ENCODE results near the gene FAM76B.
A peak's percentile ranks its signal among the peaks of the same experiment; 100 is the strongest.
"Not testable (repeated sequence)": the region's sequence is repeated elsewhere in the genome, so short reads cannot be mapped to it uniquely, and the experiment has no call there.

FAM76B gene

DNA sequence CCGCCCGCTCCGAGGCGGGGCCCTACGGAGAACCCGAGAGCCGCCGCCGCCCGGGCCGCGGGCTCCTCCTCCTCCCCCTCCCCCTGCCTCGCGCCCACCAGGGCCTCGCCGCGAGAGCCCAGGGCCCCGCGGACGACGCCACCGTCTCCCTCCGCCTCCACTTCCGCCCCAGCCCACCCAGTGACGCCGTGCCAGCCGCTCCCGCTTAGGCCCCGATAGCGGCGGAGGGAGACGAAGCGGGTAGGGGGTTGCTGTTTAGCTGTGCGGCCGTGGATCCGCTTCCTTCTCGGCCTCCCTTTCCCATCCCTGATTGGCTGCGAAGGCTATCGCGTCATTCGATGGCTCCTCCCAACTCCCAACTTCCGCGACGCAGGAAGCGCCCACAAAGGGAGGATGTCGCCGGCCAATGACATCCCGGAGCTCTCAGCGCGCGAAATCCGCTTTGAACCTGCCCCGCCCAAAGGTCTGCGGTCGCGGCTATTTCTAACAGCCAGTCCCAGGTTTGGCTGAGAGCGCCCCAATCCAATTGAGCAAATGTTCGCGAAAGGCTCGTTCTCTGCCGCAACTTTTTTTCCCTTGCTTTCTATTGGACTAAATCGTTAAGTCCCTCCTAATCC, at the start of gene FAM76B:
Gene FAM76B (minus strand): TSS at position 277 of the 617 bp plus-strand sequence. CDS start 304 bp downstream, outside the sequence.
- DNase-seq (ENCODE audit: low read depth, low spot score) = peak; percentile 98

GRCh38 chr11:95835768-95836488, 46.3 kb upstream of the FAM76B start:
- DNase-seq (ENCODE audit: low read depth, low spot score) = peak; percentile 57

- no peak for DNase-seq (ENCODE audit: low read depth, low spot score)
Observed at GRCh38 chr11:95835351-95835750, 45.8 kb upstream of the FAM76B start.

GRCh38 chr11:95833378-95833777, 43.8 kb upstream of the FAM76B start:
- DNase-seq (ENCODE audit: low read depth, low spot score) = no peak

DNA sequence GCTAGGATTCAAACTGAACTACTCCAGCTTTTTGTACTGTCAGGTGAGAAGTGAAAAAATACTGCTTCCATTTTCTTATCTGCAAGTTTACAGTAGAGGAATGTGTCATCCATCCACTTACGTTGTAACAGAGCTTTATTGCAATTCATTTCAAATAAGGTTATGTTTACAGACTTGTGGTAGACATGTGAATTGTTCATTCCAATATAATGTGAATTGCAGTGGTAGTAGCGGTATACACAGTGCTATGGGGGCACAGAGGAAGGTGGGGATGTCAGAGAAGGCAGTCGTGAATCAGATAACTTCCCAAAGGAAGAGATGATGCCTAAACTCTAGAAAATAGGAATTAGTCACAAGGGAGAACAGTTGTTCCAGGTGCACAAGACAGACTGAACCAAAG, 43.2 kb upstream of the FAM76B start:
- no peak for DNase-seq (ENCODE audit: low read depth, low spot score)

- DNase-seq (ENCODE audit: low read depth, low spot score) = no peak
Observed at GRCh38 chr11:95831198-95831883, 41.8 kb upstream of the FAM76B start.

DNA sequence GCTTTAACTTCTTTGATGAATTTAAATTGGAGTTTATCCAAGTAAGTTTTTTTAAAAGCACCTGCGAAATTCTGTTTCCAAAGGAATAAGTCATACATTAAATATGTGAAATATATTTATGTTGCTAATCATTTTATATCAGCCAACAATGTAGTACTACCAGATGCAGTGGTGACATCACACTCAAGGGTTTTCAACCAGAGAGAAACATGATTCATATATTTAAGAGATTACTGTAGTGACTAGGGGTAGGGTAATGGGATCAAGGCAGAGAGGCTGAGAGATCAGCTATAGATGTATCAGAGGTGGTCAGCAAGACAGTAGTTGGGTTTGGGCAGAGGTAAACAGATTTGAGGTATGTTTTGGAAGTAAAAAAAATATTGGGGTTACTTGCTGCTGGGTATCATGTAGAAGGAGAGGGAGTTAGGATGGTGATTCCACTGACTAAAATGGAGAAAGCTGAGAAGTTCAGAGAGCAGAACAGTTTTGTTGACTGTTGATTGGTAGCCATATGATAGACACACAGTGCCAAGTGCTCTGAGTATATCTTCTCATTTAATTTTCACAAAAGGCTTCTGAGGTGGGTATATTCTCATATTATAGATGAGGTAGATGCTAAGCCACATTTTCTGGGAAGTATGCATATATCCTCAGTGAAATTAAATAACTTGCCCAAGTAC, 40.1 kb upstream of the FAM76B start:
- DNase-seq (ENCODE audit: low read depth, low spot score) = no peak

DNA sequence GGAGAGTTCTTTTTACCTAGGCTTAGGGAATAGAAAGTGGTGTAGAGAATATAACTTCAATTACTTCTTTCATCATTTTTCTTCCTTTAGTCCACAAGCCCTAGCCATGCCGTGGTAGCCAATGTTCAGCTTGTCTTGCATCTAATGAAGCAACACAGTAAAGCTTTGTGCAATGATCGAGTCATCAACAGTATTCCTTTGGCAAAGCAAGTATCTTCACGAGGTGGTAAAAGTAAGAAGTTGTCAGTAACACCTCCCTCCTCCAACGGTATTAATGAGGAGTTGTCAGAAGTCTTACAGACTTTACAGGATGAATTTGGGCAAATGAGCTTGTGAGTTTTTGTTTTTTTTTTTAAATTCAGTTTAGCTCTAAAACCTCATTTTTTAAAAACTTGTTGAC, 38.1 kb upstream of the FAM76B start:
- no peak for DNase-seq (ENCODE audit: low read depth, low spot score)

DNA sequence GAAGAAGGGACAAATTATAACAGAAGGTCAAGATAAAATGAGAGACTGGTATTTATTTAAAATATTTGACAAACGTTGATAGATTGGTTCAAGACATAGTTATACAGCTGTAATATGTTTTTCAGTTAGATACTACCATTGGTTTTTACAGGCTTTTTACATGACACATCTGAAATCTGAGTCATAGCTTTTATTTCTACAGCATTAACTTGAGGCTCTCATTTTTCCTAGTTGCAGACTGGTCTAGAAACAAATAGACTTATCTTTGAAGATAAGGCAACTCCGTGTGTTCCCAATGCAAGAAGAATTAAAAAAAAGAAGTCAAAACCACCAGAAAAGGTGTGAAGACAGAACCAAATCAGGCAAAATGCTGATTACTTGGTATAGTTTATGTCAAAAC, 32.1 kb upstream of the FAM76B start:
- no peak for DNase-seq (ENCODE audit: low read depth, low spot score)

- no peak for DNase-seq (ENCODE audit: low read depth, low spot score)
Observed at GRCh38 chr11:95816037-95816436, 26.5 kb upstream of the FAM76B start.

DNA sequence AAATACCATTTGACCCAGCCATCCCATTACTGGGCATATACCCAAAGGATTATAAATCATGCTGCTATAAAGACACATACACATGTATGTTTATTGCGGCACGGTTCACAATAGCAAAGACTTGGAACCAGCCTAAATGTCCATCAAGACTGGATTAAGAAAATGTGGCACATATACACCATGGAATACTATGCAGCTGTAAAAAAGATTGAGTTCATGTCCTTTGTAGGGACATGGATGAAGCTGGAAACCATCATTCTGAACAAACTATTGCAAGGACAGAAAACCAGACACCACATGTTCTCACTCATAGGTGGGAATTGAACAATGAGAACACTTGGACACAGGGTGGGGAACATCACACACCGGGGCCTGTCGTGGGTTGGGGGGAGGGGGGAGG, 21.5 kb upstream of the FAM76B start:
- DNase-seq (ENCODE audit: low read depth, low spot score) = not testable (repeated sequence)

GRCh38 chr11:95806464-95806863, 16.9 kb upstream of the FAM76B start:
- DNase-seq (ENCODE audit: low read depth, low spot score) = not testable (repeated sequence)

GRCh38 chr11:95805869-95806268, 16.3 kb upstream of the FAM76B start:
- DNase-seq (ENCODE audit: low read depth, low spot score) = no peak

DNA sequence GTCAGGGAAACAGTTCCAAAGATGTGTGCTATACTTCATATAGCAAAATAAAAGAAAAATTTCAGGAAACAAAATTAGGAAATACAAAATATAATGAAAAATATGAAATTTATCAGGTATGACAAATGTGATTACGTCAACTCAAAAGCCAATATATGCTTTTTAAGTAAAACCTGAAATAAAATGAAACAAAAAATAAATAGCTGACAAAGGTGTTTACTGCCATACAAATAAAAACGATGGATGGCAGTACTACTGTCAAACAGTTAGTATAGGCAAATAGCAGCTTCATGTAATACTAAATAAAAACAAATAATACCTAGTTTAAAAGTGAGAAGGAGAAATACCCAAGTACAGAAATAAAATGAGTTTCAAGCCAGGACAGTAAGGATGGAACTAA, 14.4 kb upstream of the FAM76B start:
- no peak for DNase-seq (ENCODE audit: low read depth, low spot score)

- no peak for DNase-seq (ENCODE audit: low read depth, low spot score)
Observed at GRCh38 chr11:95802806-95803205, 13.2 kb upstream of the FAM76B start.

- no peak for DNase-seq (ENCODE audit: low read depth, low spot score)
Observed at GRCh38 chr11:95800438-95800837, 10.9 kb upstream of the FAM76B start.

- DNase-seq (ENCODE audit: low read depth, low spot score) = no peak
Observed at GRCh38 chr11:95799546-95799945, 10.0 kb upstream of the FAM76B start.

DNA sequence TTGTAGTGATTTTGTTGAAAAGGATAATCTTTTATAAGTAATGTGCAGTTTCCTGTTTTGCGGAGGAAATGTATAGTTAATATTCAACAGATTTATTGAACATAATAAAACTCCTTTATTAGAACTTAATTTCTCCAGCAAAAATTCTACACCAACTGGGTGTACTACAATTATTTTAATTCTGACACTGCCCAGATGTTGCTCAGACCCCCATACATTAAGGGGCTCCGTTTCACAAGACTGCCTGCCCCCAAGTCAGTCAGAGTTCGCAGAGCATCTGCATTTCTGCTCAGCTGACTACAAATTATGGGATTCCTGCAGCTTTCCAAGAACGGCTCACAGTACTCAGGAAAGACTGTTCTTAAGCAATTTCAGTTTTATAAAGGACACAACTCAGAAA, 6.9 kb upstream of the FAM76B start:
- DNase-seq (ENCODE audit: low read depth, low spot score) = no peak

DNA sequence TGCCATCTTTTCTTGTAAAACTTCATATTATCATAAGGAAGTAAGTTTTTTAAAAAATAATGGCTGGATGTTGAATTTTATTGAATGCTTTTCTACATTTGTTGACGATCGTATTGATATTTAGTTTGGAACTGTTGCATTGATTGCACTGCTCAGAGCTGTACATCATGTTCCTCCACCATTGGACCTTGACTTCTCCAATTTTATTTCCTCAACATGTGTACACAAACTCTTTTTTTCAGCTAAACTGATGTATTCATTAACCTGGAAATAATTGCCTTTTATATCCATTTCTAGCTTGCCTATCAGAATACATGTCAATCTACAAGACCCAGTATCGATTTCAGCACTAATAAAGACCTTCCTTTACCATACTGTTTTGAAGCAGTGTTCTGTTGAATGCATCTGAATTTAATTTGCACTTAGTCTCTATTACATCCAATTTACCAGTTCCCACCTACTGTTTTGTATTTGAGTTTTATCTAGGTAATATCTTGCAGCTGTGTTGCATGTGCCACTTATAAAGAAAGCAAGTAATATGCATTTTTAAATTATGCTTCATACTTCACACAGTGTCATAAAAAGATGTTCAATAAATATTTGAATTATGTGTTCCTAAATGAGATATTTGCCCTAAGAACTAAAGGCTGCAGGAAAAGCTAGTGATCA, 6.2 kb upstream of the FAM76B start:
- DNase-seq (ENCODE audit: low read depth, low spot score) = no peak

GRCh38 chr11:95794086-95794485, 4.5 kb upstream of the FAM76B start:
- no peak for DNase-seq (ENCODE audit: low read depth, low spot score)

DNA sequence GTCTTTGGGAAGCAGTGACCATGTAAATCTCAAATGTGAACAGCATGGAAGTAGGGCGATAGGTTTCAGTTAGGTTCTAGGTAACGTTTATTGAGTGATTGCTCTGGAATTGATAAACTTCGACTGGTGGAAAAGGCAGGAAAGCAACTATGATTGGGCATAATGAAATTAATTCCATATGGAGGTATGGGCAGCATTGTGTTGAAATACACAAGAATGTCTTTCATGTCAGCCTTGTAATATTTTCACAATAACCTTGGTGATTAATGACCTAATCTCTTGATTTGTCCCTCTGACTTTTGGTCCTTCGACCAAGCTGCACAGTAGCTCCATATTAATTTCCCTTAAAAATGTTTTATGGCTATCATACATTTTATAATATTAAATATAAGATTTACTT, 3.5 kb upstream of the FAM76B start:
- no peak for DNase-seq (ENCODE audit: low read depth, low spot score)

DNA sequence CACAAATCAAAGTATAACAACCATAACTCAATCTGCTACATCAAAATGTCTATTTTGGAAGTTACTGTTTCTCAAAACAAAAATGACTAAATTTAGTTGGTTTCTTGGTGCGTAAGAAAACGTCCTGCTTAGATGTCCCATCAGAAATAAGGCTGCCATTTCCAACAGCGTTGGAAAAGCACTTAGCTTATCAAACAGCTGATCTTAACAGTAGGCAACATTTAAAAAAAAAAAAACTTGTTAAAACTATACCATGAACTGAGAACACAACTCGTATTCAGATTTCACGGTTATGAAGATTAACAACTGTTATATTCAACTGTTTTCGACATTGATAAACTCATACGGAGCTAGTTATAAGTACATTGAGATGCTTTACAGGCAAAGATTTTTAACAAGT, 3.1 kb upstream of the FAM76B start:
- DNase-seq (ENCODE audit: low read depth, low spot score) = no peak

Measured in brain pericyte (primary cell).